CD14-positive monocyte (primary cell): ENCODE measurements around the gene ZNF674. TPM values are rescaled to one million over a fixed set of nuclear protein-coding genes. Genes with fewer than 3 reads are reported as not detected.

Source experiments
- DNase-seq, 3 donors: peaks; one replicate each; pipeline ENCODE4 v3.0.0-alpha.2; 2011 to 2022
- H2AFZ ChIP-seq: 2 replicates; pipeline ENCODE4 v1.6.0; 2012; ENCODE audit warnings: mild to moderate bottlenecking, low read depth, low read length, inconsistent platforms; ENCODE audit not compliant: insufficient read depth, poor library complexity, severe bottlenecking
- H3K27ac ChIP-seq, 2 donors: 1 replicate in 1 of 2; 2 replicates in 1 of 2; pipeline ENCODE4 v1.5.1; 2012 to 2013; ENCODE audit warnings: low read length in 2 of 2, control low read depth in 1 of 2, inconsistent platforms in 1 of 2, low read depth in 1 of 2, mild to moderate bottlenecking in 1 of 2
- H3K27me3 ChIP-seq, 2 donors: one replicate each; pipeline versions ENCODE4 v1.6.0 to v1.6.1; 2011 to 2013; ENCODE audit warnings: low read length in 2 of 2; ENCODE audit not compliant: control insufficient read depth in 2 of 2, insufficient read depth in 2 of 2
- H3K36me3 ChIP-seq, 2 donors: replicated peaks in 1 of 2; 1 replicate in 1 of 2; 2 replicates in 1 of 2; pipeline versions ENCODE4 v1.5.1 to v1.6.1; 2012 to 2013; ENCODE audit warnings: low read length in 2 of 2, control low read depth in 1 of 2, inconsistent platforms in 1 of 2, mild to moderate bottlenecking in 1 of 2; ENCODE audit not compliant: insufficient read depth in 2 of 2, control insufficient read depth in 1 of 2
- H3K4me1 ChIP-seq, 2 donors: 1 replicate in 1 of 2; 2 replicates in 1 of 2; pipeline versions ENCODE4 v1.5.1 to v1.6.1; 2012 to 2013; ENCODE audit warnings: low read length in 2 of 2, control low read depth in 1 of 2, inconsistent platforms in 1 of 2, mild to moderate bottlenecking in 1 of 2, moderate library complexity in 1 of 2; ENCODE audit not compliant: insufficient read depth in 2 of 2, control insufficient read depth in 1 of 2
- H3K4me2 ChIP-seq: replicated peaks from 2 replicates; pipeline ENCODE3; 2012; ENCODE audit warnings: low read length, moderate library complexity, mild to moderate bottlenecking; ENCODE audit not compliant: poor library complexity, severe bottlenecking; ENCODE audit errors: extremely low read depth
- H3K4me3 ChIP-seq, 3 experiments: fragments of 200-600 bp in 1 of 3; sonication (generic) in 1 of 3; replicated peaks in 1 of 3; 1 replicate in 2 of 3; 2 replicates in 1 of 3; pipeline ENCODE4 v1.5.1; 2011 to 2013; ENCODE audit warnings: low read length in 3 of 3, mild to moderate bottlenecking in 3 of 3, control low read depth in 2 of 3, low read depth in 2 of 3, inconsistent platforms in 1 of 3, moderate library complexity in 1 of 3
- H3K79me2 ChIP-seq: 2 replicates; pipeline ENCODE4 v1.6.0; 2012; ENCODE audit warnings: mild to moderate bottlenecking, control low read depth, inconsistent platforms, low read length, moderate library complexity; ENCODE audit not compliant: insufficient read depth
- H3K9ac ChIP-seq: 2 replicates; pipeline ENCODE4 v1.6.0; 2017; ENCODE audit warnings: low read length, mild to moderate bottlenecking; ENCODE audit not compliant: insufficient read depth, poor library complexity, severe bottlenecking
- H3K9me3 ChIP-seq, 2 donors: replicated peaks in 1 of 2; 1 replicate in 1 of 2; 2 replicates in 1 of 2; pipeline versions ENCODE4 v1.5.1 to v1.6.1; 2012 to 2013; ENCODE audit warnings: low read length in 2 of 2, control low read depth in 1 of 2; ENCODE audit not compliant: control insufficient read depth in 1 of 2, insufficient read depth in 1 of 2
- H4K20me1 ChIP-seq: 2 replicates; pipeline ENCODE4 v1.6.0; 2012; ENCODE audit warnings: mild to moderate bottlenecking, low read length, control low read depth, moderate library complexity; ENCODE audit not compliant: insufficient read depth
- H3K27ac Mint-ChIP-seq, 7 donors: one replicate each; pipeline ENCODE4 v1.8.0; 2020; ENCODE audit warnings: mild to moderate bottlenecking in 7 of 7, mixed read lengths in 7 of 7, moderate library complexity in 6 of 7, inconsistent platforms in 2 of 7
- H3K27me3 Mint-ChIP-seq, 3 donors: one replicate each; pipeline ENCODE4 v1.8.0; 2021 to 2022; ENCODE audit warnings: low read depth in 3 of 3, mild to moderate bottlenecking in 3 of 3, mixed read lengths in 3 of 3, moderate library complexity in 3 of 3, inconsistent platforms in 1 of 3
- H3K36me3 Mint-ChIP-seq, 2 donors: one replicate each; pipeline ENCODE4 v1.8.0; 2020; ENCODE audit warnings: mixed read lengths in 2 of 2, inconsistent platforms in 1 of 2, mild to moderate bottlenecking in 1 of 2
- H3K4me1 Mint-ChIP-seq: one replicate; pipeline ENCODE4 v1.8.0; 2020; ENCODE audit warnings: mild to moderate bottlenecking, mixed read lengths
- H3K4me3 Mint-ChIP-seq, 2 donors: one replicate each; pipeline ENCODE4 v1.8.0; 2020; ENCODE audit warnings: mild to moderate bottlenecking in 2 of 2, mixed read lengths in 2 of 2, moderate library complexity in 1 of 2
- H3K9me3 Mint-ChIP-seq, 7 donors: one replicate each; pipeline ENCODE4 v1.8.0; 2020 to 2022; ENCODE audit warnings: mixed read lengths in 7 of 7, mild to moderate bottlenecking in 6 of 7, moderate library complexity in 6 of 7, inconsistent platforms in 2 of 7
- WGBS: methylation state at CpG from one replicate; pipeline ENCODE4 v1.1.5; 2013; ENCODE audit warnings: missing lambda C conversion rate; ENCODE audit not compliant: insufficient coverage; 5-methylcytosine and 5-hydroxymethylcytosine counted together
- intact Hi-C, 2 donors: fragments of 100-400 bp; cut with micrococcal nuclease; formaldehyde crosslinking; loops; one replicate each; pipeline versions ENCODE4 v1.15.0 to v1.15.1; 2023
- polyA plus RNA-seq, 3 donors: library from polyadenylated mRNA; depleted of rRNA in 1 of 3; unstranded in 2 of 3; stranded (reverse) in 1 of 3; fragments of 300-500 nt in 2 of 3; fragments of >200 nt in 1 of 3; fragmentation: Illumina TruSeq in 2 of 3; gene quantifications; 1 replicate in 2 of 3; 2 replicates in 1 of 3; pipeline ENCODE4 v1.2.3, GENCODE V29; 2012 to 2021
- TF ChIP-seq, protein P1 (sequence below): fragments of 200-600 bp; IDR thresholded peaks from one replicate; pipeline ENCODE4 v1.8.0; 2022; ENCODE audit warnings: antibody characterized with exemption, mild to moderate bottlenecking

ZNF674 gene
- polyA plus RNA-seq, 3 donors = 0.65 to 1.4 (median 0.93) TPM

DNA sequence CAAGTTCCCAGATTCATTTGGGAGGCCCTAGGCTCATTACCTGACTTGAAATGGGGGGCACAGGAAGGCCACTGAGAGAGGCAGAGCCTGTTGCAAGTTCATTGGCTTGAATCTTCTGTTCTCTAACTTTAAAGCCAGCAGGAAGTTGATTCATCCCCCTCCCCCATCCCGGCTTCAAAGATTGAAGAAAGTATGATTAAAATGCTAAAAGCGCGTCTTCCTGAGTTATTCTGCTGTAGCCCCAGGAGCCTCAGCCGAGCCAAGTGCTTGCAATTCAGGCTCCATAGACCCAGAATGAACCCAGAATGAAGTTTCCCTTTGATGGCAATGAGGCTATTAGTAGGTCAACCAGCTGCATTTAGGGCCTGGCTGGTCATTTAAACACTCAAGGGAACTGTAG lies 43.0 kb upstream of the ZNF674 start:
- H3K4me1 Mint-ChIP-seq = peaks cover 22% of the 10 kb centered on the region
- H3K4me1 ChIP-seq = peaks cover 17 to 18% of the 10 kb centered on the region in 2 donors
- H3K27me3 Mint-ChIP-seq = peaks cover 0 to 8% (median 2%) of the 10 kb centered on the region in 3 donors
- TF ChIP-seq, protein P1, sequence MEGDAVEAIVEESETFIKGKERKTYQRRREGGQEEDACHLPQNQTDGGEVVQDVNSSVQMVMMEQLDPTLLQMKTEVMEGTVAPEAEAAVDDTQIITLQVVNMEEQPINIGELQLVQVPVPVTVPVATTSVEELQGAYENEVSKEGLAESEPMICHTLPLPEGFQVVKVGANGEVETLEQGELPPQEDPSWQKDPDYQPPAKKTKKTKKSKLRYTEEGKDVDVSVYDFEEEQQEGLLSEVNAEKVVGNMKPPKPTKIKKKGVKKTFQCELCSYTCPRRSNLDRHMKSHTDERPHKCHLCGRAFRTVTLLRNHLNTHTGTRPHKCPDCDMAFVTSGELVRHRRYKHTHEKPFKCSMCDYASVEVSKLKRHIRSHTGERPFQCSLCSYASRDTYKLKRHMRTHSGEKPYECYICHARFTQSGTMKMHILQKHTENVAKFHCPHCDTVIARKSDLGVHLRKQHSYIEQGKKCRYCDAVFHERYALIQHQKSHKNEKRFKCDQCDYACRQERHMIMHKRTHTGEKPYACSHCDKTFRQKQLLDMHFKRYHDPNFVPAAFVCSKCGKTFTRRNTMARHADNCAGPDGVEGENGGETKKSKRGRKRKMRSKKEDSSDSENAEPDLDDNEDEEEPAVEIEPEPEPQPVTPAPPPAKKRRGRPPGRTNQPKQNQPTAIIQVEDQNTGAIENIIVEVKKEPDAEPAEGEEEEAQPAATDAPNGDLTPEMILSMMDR = no peak
- peak overlapping the region; percentile 46 for H2AFZ ChIP-seq
- no peak overlapping the region for H3K9ac ChIP-seq
- H3K9me3 ChIP-seq = no peaks in the 10 kb centered on the region
- peaks cover 0 to 4% of the 10 kb centered on the region in 2 donors for H3K36me3 Mint-ChIP-seq
- H3K4me3 ChIP-seq = peak overlapping the region in 1 of 3 experiments; percentile 31
- intact Hi-C loops = loop anchor here in 1 of 2 donors (5.0 kb wide), 1 partner anchor 39 kb away; no protein-coding TSS in a partner anchor
- H3K27ac ChIP-seq = peak overlapping the region; percentile 8 to 42
- H3K36me3 ChIP-seq = no peaks in the 10 kb centered on the region
- DNase-seq = peak in 2 of 3 donors; percentile 11 to 20
- H3K79me2 ChIP-seq = no peaks in the 10 kb centered on the region
- H3K9me3 Mint-ChIP-seq = no peaks in the 10 kb centered on the region
- no peaks in the 10 kb centered on the region for H4K20me1 ChIP-seq
- H3K27me3 ChIP-seq = no peaks in the 10 kb centered on the region
- peak overlapping the region; percentile 50 to 59 for H3K4me3 Mint-ChIP-seq
- peak overlapping the region; percentile 33 for H3K4me2 ChIP-seq
- peak overlapping the region in 5 of 7 donors; percentile 22 to 81 (median 74) for H3K27ac Mint-ChIP-seq
- no CpG with 5 or more reads among the region's 4 CpGs for WGBS

DNA sequence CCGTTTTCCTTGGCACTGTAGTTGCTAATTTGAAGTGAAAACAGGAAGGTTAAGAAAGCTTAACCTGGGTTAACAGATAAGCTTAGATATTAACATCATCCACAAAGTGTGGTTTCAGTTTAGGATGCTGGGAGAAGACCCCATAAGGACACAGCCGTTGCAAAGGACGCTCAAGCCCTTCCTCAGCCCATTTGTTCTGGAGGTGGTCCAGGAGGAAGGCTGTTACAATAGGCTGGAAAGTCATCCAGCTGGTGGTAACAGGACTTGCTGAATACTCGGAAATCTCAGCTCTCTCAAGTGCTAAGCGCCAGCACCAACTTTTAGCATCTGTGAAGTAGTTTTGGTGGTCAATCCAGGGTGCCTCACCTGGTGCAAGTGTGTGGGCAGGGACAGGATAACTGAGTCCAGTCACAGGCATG lies 42.5 kb upstream of the ZNF674 start:
- H3K27ac Mint-ChIP-seq = peak overlapping the region in 5 of 7 donors; percentile 22 to 81 (median 76)
- peak overlapping the region; percentile 33 for H3K4me2 ChIP-seq
- no peak overlapping the region for H3K9ac ChIP-seq
- peak overlapping the region in 1 of 2 donors; percentile 50 for H3K4me3 Mint-ChIP-seq
- intact Hi-C loops = loop anchor here in 1 of 2 donors (5.0 kb wide), 1 partner anchor 40 kb away; no protein-coding TSS in a partner anchor
- no peaks in the 10 kb centered on the region for H4K20me1 ChIP-seq
- peaks cover 0 to 6% (median 2%) of the 10 kb centered on the region in 3 donors for H3K27me3 Mint-ChIP-seq
- peak overlapping the region; percentile 46 for H2AFZ ChIP-seq
- no peaks in the 10 kb centered on the region for H3K27me3 ChIP-seq
- peak overlapping the region; percentile 8 to 42 for H3K27ac ChIP-seq
- TF ChIP-seq, protein P1 = no peak
- H3K4me1 Mint-ChIP-seq = peaks cover 26% of the 10 kb centered on the region
- H3K4me3 ChIP-seq = peak overlapping the region in 1 of 3 experiments; percentile 31
- peaks cover 18% of the 10 kb centered on the region in 2 donors for H3K4me1 ChIP-seq
- no peaks in the 10 kb centered on the region for H3K9me3 Mint-ChIP-seq
- no peaks in the 10 kb centered on the region for H3K9me3 ChIP-seq
- H3K36me3 ChIP-seq = no peaks in the 10 kb centered on the region
- DNase-seq = no peak
- peaks cover 0 to 4% of the 10 kb centered on the region in 2 donors for H3K36me3 Mint-ChIP-seq
- WGBS = no CpG with 5 or more reads among the region's 5 CpGs
- no peaks in the 10 kb centered on the region for H3K79me2 ChIP-seq
